Endometrium (tissue), 2 donors: ENCODE data around the gene KIF2A.

Experiments
- FAIRE-seq: peaks from 2 replicates; lab custom pipeline; 2012; peaks lifted over from hg19 to GRCh38; lab: Jason Lieb, UNC
- donor health status: control.
- donor health status: control.

KIF2A gene

GRCh38 chr5:62385131-62385530 is 79.1 kb downstream of the KIF2A start:
- no peak for FAIRE-seq

GRCh38 chr5:62385816-62386400 is 79.9 kb downstream of the KIF2A start:
- FAIRE-seq: no peak

- FAIRE-seq: no peak
Observed at GRCh38 chr5:62386824-62387223, 80.8 kb downstream of the KIF2A start.

GRCh38 chr5:62395210-62395950 is 89.4 kb downstream of the KIF2A start:
- FAIRE-seq: no peak

- FAIRE-seq: peak; percentile 92
Observed at GRCh38 chr5:62403411-62404250, 97.6 kb downstream of the KIF2A start, which contains the start of gene DIMT1. DIMT1 (minus strand) TSS chr5:62403905; CDS start chr5:62403772, 133 bp downstream.

- FAIRE-seq: peak; percentile 99
Observed at GRCh38 chr5:62412549-62413329, 106.7 kb downstream of the KIF2A start, which contains the start of gene IPO11. IPO11 (plus strand) TSS chr5:62412763; CDS start chr5:62437280, 24,517 bp downstream.

- no peak for FAIRE-seq
Observed at GRCh38 chr5:62413711-62414110, 107.7 kb downstream of the KIF2A start.

GRCh38 chr5:62418462-62419076 is 112.6 kb downstream of the KIF2A start:
- FAIRE-seq: no peak

- no peak for FAIRE-seq
Observed at GRCh38 chr5:62419609-62420008, 113.6 kb downstream of the KIF2A start.

GRCh38 chr5:62421414-62421813 is 115.4 kb downstream of the KIF2A start:
- FAIRE-seq: no peak

GRCh38 chr5:62424763-62425162 is 118.8 kb downstream of the KIF2A start:
- FAIRE-seq: no peak

- no peak for FAIRE-seq
Observed at GRCh38 chr5:62431735-62432620, 126.0 kb downstream of the KIF2A start.

GRCh38 chr5:62432621-62433064 is 126.6 kb downstream of the KIF2A start:
- FAIRE-seq: no peak
